ENCODE results near the gene NPBWR2.
"Not testable (repeated sequence)": the region's sequence is repeated elsewhere in the genome, so short reads cannot be mapped to it uniquely, and the experiment has no call there.

NPBWR2 gene

GRCh38 chr20:64134744-64135143 is 27.4 kb upstream of the NPBWR2 start:
- H3K36me3 Mint-ChIP-seq; H3K4me3 Mint-ChIP-seq; DNase-seq (ENCODE audit: low spot score in 2 of 2); ATAC-seq; H3K4me1 Mint-ChIP-seq; H3K27ac Mint-ChIP-seq; H3K9me3 Mint-ChIP-seq: not testable (repeated sequence)

- Mint-ChIP-seq H3K27ac (no peak overlapping the region), H3K36me3 (no peaks in the 10 kb centered on the region), H3K4me1 (no peaks in the 10 kb centered on the region), H3K4me3 (no peak overlapping the region), H3K9me3 (no peaks in the 10 kb centered on the region)
- ATAC-seq (peak; percentile 28), DNase-seq (ENCODE audit: low spot score in 2 of 2) (no peak)
Measured at GRCh38 chr20:64133951-64134407, 26.6 kb upstream of the NPBWR2 start.

- ATAC-seq = peak; percentile 81
- no peak for DNase-seq (ENCODE audit: low spot score in 2 of 2)
- no peaks in the 10 kb centered on the region for H3K36me3 Mint-ChIP-seq
Measured at GRCh38 chr20:64131406-64131805, 24.0 kb upstream of the NPBWR2 start.

GRCh38 chr20:64130876-64131275 is 23.5 kb upstream of the NPBWR2 start:
- DNase-seq (ENCODE audit: low spot score in 2 of 2) = no peak
- Mint-ChIP-seq H3K36me3 (no peaks in the 10 kb centered on the region), H3K9me3 (no peaks in the 10 kb centered on the region), H3K27ac (no peak overlapping the region), H3K4me3 (no peak overlapping the region), H3K4me1 (no peaks in the 10 kb centered on the region)
- no peak for ATAC-seq

More at GRCh38 chr20:64131406-64131805, 24.0 kb upstream of the NPBWR2 start:
- H3K9me3 Mint-ChIP-seq = no peaks in the 10 kb centered on the region
- H3K27ac Mint-ChIP-seq = no peak overlapping the region
- H3K4me1 Mint-ChIP-seq = no peaks in the 10 kb centered on the region
- no peak overlapping the region for H3K4me3 Mint-ChIP-seq

- H3K27ac Mint-ChIP-seq = no peak overlapping the region
- H3K4me3 Mint-ChIP-seq = no peak overlapping the region
- H3K36me3 Mint-ChIP-seq = no peaks in the 10 kb centered on the region
- DNase-seq (ENCODE audit: low spot score in 2 of 2) (no peak), ATAC-seq (no peak)
- H3K9me3 Mint-ChIP-seq = no peaks in the 10 kb centered on the region
- H3K4me1 Mint-ChIP-seq = no peaks in the 10 kb centered on the region
Measured at GRCh38 chr20:64130271-64130670, 22.9 kb upstream of the NPBWR2 start.

- no peaks in the 10 kb centered on the region for H3K36me3 Mint-ChIP-seq
- H3K9me3 Mint-ChIP-seq = no peaks in the 10 kb centered on the region
- ATAC-seq (no peak), DNase-seq (ENCODE audit: low spot score in 2 of 2) (no peak)
- H3K4me3 Mint-ChIP-seq = no peak overlapping the region
- H3K4me1 Mint-ChIP-seq = no peaks in the 10 kb centered on the region
- no peak overlapping the region for H3K27ac Mint-ChIP-seq
Measured at GRCh38 chr20:64129146-64129782, 21.9 kb upstream of the NPBWR2 start.

- DNase-seq (ENCODE audit: low spot score in 2 of 2); ATAC-seq; H3K36me3 Mint-ChIP-seq; H3K9me3 Mint-ChIP-seq; H3K27ac Mint-ChIP-seq; H3K4me3 Mint-ChIP-seq: not testable (repeated sequence)
- H3K4me1 Mint-ChIP-seq = peaks cover 10% of the 10 kb centered on the region
Measured at GRCh38 chr20:64123517-64123916, 16.2 kb upstream of the NPBWR2 start.

GRCh38 chr20:64122927-64123326 is 15.6 kb upstream of the NPBWR2 start:
- not testable (repeated sequence) for H3K4me3 Mint-ChIP-seq

GRCh38 chr20:64121586-64121985 is 14.2 kb upstream of the NPBWR2 start:
- Mint-ChIP-seq H3K4me1 (peaks cover 10% of the 10 kb centered on the region), H3K9me3 (no peaks in the 10 kb centered on the region), H3K36me3 (peaks cover 8% of the 10 kb centered on the region), H3K27ac (no peak overlapping the region), H3K4me3 (no peak overlapping the region)
- ATAC-seq (no peak), DNase-seq (ENCODE audit: low spot score in 2 of 2) (no peak)

More at GRCh38 chr20:64122927-64123326, 15.6 kb upstream of the NPBWR2 start:
- DNase-seq (ENCODE audit: low spot score in 2 of 2); H3K27ac Mint-ChIP-seq; ATAC-seq; H3K9me3 Mint-ChIP-seq; H3K36me3 Mint-ChIP-seq: not testable (repeated sequence)
- peaks cover 10% of the 10 kb centered on the region for H3K4me1 Mint-ChIP-seq

- Mint-ChIP-seq H3K36me3 (peaks cover 8% of the 10 kb centered on the region), H3K4me1 (peaks cover 10% of the 10 kb centered on the region), H3K9me3 (no peaks in the 10 kb centered on the region), H3K4me3 (peak overlapping the region; percentile 65), H3K27ac (peak overlapping the region; percentile 89)
- DNase-seq (ENCODE audit: low spot score in 2 of 2) (no peak), ATAC-seq (peak; percentile 35)
Measured at GRCh38 chr20:64119681-64120341, 12.4 kb upstream of the NPBWR2 start.

- ATAC-seq = no peak
- Mint-ChIP-seq H3K36me3 (peaks cover 8% of the 10 kb centered on the region), H3K9me3 (no peaks in the 10 kb centered on the region), H3K4me3 (no peak overlapping the region), H3K27ac (no peak overlapping the region), H3K4me1 (peaks cover 10% of the 10 kb centered on the region)
- DNase-seq (ENCODE audit: low spot score in 2 of 2) = peak in 1 of 2 donors; percentile 47
Measured at GRCh38 chr20:64119301-64119680, 11.9 kb upstream of the NPBWR2 start.

GRCh38 chr20:64117432-64117777 is 10.0 kb upstream of the NPBWR2 start:
- not testable (repeated sequence) for H3K9me3 Mint-ChIP-seq; ATAC-seq; H3K27ac Mint-ChIP-seq; H3K4me3 Mint-ChIP-seq; DNase-seq (ENCODE audit: low spot score in 2 of 2); H3K36me3 Mint-ChIP-seq
- peaks cover 10% of the 10 kb centered on the region for H3K4me1 Mint-ChIP-seq

GRCh38 chr20:64116541-64117431 is 9.4 kb upstream of the NPBWR2 start:
- ATAC-seq (no peak), DNase-seq (ENCODE audit: low spot score in 2 of 2) (peak in 1 of 2 donors; percentile 41)
- Mint-ChIP-seq H3K9me3 (no peaks in the 10 kb centered on the region), H3K4me1 (peaks cover 10% of the 10 kb centered on the region), H3K27ac (no peak overlapping the region), H3K36me3 (peaks cover 8% of the 10 kb centered on the region), H3K4me3 (no peak overlapping the region)

- no peaks in the 10 kb centered on the region for H3K9me3 Mint-ChIP-seq
Measured at GRCh38 chr20:64116016-64116415, 8.7 kb upstream of the NPBWR2 start.

GRCh38 chr20:64115171-64115911 is 8.0 kb upstream of the NPBWR2 start:
- Mint-ChIP-seq H3K9me3 (no peaks in the 10 kb centered on the region), H3K36me3 (peaks cover 6% of the 10 kb centered on the region), H3K4me3 (no peak overlapping the region), H3K27ac (no peak overlapping the region), H3K4me1 (peaks cover 8% of the 10 kb centered on the region)
- DNase-seq (ENCODE audit: low spot score in 2 of 2) (peak in 1 of 2 donors; percentile 44), ATAC-seq (no peak)

More at GRCh38 chr20:64116016-64116415, 8.7 kb upstream of the NPBWR2 start:
- Mint-ChIP-seq H3K4me1 (peaks cover 10% of the 10 kb centered on the region), H3K27ac (no peak overlapping the region), H3K36me3 (peaks cover 8% of the 10 kb centered on the region), H3K4me3 (no peak overlapping the region)
- peak in 1 of 2 donors; percentile 42 for DNase-seq (ENCODE audit: low spot score in 2 of 2)
- ATAC-seq = no peak

Measured in stimulated activated effector memory CD8-positive, alpha-beta T cell treated with anti-CD3 and anti-CD28 coated beads, Interleukin-12 subunit alpha, Interleukin-12 subunit beta, amount 100 ng/mL, for 72 hours (primary cell).